ENCODE results near the gene ASB3. TPM values are rescaled to one million over a fixed set of nuclear protein-coding genes. Genes with fewer than 3 reads are reported as not detected.

Gene ASB3
- total RNA-seq, 1 experiment from 2014 or later: 23.1 TPM

DNA sequence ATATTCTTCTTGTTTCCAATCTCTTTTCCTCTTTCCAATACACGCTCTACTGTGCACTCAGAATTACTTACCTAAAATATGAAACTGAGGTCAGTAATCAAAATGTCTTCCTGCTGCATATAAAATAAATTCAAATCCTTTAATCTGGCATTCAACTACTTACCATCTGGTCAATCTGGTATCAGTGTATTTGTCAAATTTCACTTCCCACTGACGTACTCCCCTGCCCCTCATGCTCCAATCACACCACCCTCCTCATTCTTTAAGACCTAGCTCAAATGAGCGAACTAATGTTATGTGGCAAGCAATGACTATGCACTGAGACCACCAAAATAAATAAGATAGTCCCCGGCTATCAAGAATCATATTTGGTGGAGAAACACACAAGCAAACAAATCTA, 6.7 kb downstream of the ASB3 start:
- Histone ChIP-seq H4K91ac (ENCODE audit: insufficient read length, low read depth, low read length) (no peak overlapping the region), H2AK5ac (ENCODE audit: insufficient read length, low read length) (no peak overlapping the region), H3T11ph (ENCODE audit: low read length) (no peak overlapping the region), H3K18ac (ENCODE audit: insufficient read length, low read depth, low read length) (no peak overlapping the region), H4K5ac (ENCODE audit: insufficient read length, low read depth, low read length) (no peak overlapping the region), H2BK5ac (ENCODE audit: insufficient read length, low read length) (no peak overlapping the region), H2BK120ac (ENCODE audit: low read depth, low read length, poor library complexity, severe bottlenecking) (no peak overlapping the region), H3K79me1 (ENCODE audit: insufficient read depth, low read depth, low read length, poor library complexity, severe bottlenecking) (peaks cover 3% of the 10 kb centered on the region), H2BK20ac (ENCODE audit: low read depth, low read length, poor library complexity, severe bottlenecking) (no peak overlapping the region), H4K8ac (replicated peaks; ENCODE audit: insufficient read length, low read depth, low read length) (no peak overlapping the region), H3K14ac (ENCODE audit: insufficient read depth, low read length) (no peak overlapping the region), H3K56ac (ENCODE audit: insufficient read length, low read depth, low read length) (no peak overlapping the region), H3K27ac (ENCODE audit: insufficient read length, low read depth, low read length) (no peak overlapping the region), H3K4me2 (ENCODE audit: insufficient read depth, insufficient read length, low read length) (no peak overlapping the region), H4K20me1 (ENCODE audit: control insufficient read depth, insufficient read depth, insufficient read length) (no peaks in the 10 kb centered on the region), H2BK12ac (ENCODE audit: insufficient read length, low read depth, low read length) (no peak overlapping the region), H3K27me3 (ENCODE audit: insufficient read depth, low read length) (no peaks in the 10 kb centered on the region), H3K79me2 (ENCODE audit: insufficient read depth, low read length) (peaks cover 21% of the 10 kb centered on the region; the same call in 1 of the 2 replicates), H3K23me2 (ENCODE audit: insufficient read length, low read depth, low read length, poor library complexity, severe bottlenecking) (no peaks in the 10 kb centered on the region), H3K9ac (ENCODE audit: extremely low read depth, insufficient read length, low read length) (no peak overlapping the region), H3K4me1 (ENCODE audit: insufficient read depth, low read length) (no peaks in the 10 kb centered on the region), H3K23ac (ENCODE audit: insufficient read length, low read depth, low read length) (no peak overlapping the region), H2AFZ (ENCODE audit: low read length) (no peak overlapping the region), H3K9me3 (ENCODE audit: control insufficient read depth, low read depth, low read length) (no peaks in the 10 kb centered on the region), H2BK15ac (ENCODE audit: low read depth, low read length) (no peak overlapping the region), H3K4ac (ENCODE audit: low read depth, low read length) (no peak overlapping the region)
- Mint-ChIP-seq H3K27ac (no peak overlapping the region), H3K27me3 (ENCODE audit: low read depth) (no peaks in the 10 kb centered on the region), H3K36me3 (ENCODE audit: insufficient read depth in 1 of 3, low read depth in 3 of 3) (peaks cover 15 to 40% (median 31%) of the 10 kb centered on the region in 3 experiments; a peak in 6 of 7 replicates), H3K4me1 (peaks cover 27 to 28% of the 10 kb centered on the region in 2 experiments), H3K4me3 (no peak overlapping the region), H3K9me3 (no peaks in the 10 kb centered on the region)
- DNase-seq: no peak
- TF ChIP-seq, protein P1, sequence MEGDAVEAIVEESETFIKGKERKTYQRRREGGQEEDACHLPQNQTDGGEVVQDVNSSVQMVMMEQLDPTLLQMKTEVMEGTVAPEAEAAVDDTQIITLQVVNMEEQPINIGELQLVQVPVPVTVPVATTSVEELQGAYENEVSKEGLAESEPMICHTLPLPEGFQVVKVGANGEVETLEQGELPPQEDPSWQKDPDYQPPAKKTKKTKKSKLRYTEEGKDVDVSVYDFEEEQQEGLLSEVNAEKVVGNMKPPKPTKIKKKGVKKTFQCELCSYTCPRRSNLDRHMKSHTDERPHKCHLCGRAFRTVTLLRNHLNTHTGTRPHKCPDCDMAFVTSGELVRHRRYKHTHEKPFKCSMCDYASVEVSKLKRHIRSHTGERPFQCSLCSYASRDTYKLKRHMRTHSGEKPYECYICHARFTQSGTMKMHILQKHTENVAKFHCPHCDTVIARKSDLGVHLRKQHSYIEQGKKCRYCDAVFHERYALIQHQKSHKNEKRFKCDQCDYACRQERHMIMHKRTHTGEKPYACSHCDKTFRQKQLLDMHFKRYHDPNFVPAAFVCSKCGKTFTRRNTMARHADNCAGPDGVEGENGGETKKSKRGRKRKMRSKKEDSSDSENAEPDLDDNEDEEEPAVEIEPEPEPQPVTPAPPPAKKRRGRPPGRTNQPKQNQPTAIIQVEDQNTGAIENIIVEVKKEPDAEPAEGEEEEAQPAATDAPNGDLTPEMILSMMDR (conservative IDR thresholded peaks at IDR 0.05): no peak
- WGBS (ENCODE audit: extremely low coverage, insufficient read length, low lambda C conversion rate): no CpG with 5 or more reads among the region's 4 CpGs

Measured in H9 (cell line).